ENCODE results near the gene AQP11.

- TF ChIP-seq CTCF (IDR thresholded peaks at IDR 0.05 in 8 of 11, conservative IDR thresholded peaks at IDR 0.05 in 3 of 11) (no peak), POLR2A (IDR thresholded peaks at IDR 0.05) (no peak), POLR2AphosphoS5 (IDR thresholded peaks at IDR 0.05) (no peak)
Observed at GRCh38 chr11:77596626-77597025, 6.9 kb downstream of the AQP11 start.
